ENCODE measurements around the gene LGALSL.

- TF ChIP-seq CBX2 (IDR thresholded peaks at IDR 0.05; ENCODE audit: borderline replicate concordance, low read depth) (no peak), MYC (IDR thresholded peaks at IDR 0.05; ENCODE audit: borderline replicate concordance, low read length) (no peak), ZNF302 (CRISPR knock-in tag; IDR thresholded peaks at IDR 0.05) (no peak), NFE2L2 (conservative IDR thresholded peaks at IDR 0.05; ENCODE audit: low read length) (no peak), RNF2 (IDR thresholded peaks at IDR 0.05; ENCODE audit: borderline replicate concordance, low read depth) (no peak), POLR2A (IDR thresholded peaks at IDR 0.05; ENCODE audit: low read length) (no peak), CTCF (IDR thresholded peaks at IDR 0.05) (no peak), FOSL2 (IDR thresholded peaks at IDR 0.05) (no peak), FOSL2 (CRISPR knock-in tag; IDR thresholded peaks at IDR 0.05) (no peak), PHF8 (IDR thresholded peaks at IDR 0.05; ENCODE audit: borderline replicate concordance, low read depth) (no peak), ELK1 (IDR thresholded peaks at IDR 0.05; ENCODE audit: low read depth, low read length) (no peak), RFX5 (IDR thresholded peaks at IDR 0.05) (no peak), JUNB (IDR thresholded peaks at IDR 0.05) (no peak)
Observed at GRCh38 chr2:64410671-64411070, 43.3 kb upstream of the LGALSL start.

All from A549 (cell line).